Stomach (tissue), 9 donors: Measurements from ENCODE around the gene DHRSX. TPM values are rescaled to one million over a fixed set of nuclear protein-coding genes. Genes with fewer than 3 reads are reported as not detected.

Experiments
- DNase-seq, 2 donors: peaks; one replicate each; pipeline versions ENCODE4 v3.0.0 to v3.0.0-alpha.2; 2013 to 2019
- H3K27ac ChIP-seq, 5 donors: fragments of 200-600 bp in 4 of 5; sonication (generic) in 4 of 5; one replicate each; pipeline ENCODE4 v1.5.1; 2013 to 2019; ENCODE audit warnings: mild to moderate bottlenecking in 1 of 5, moderate library complexity in 1 of 5
- H3K27me3 ChIP-seq, 3 donors: fragments of 200-600 bp; sonication (generic); one replicate each; pipeline ENCODE4 v1.5.1; 2017 to 2019; ENCODE audit warnings: mixed run types in 1 of 3
- H3K36me3 ChIP-seq, 4 donors: fragments of 200-600 bp; sonication (generic); 1 replicate in 3 of 4; 2 replicates in 1 of 4; pipeline ENCODE4 v1.5.1; 2016 to 2019
- H3K4me1 ChIP-seq, 4 donors: fragments of 200-600 bp; sonication (generic); one replicate each; pipeline ENCODE4 v1.5.1; 2016 to 2019
- H3K4me3 ChIP-seq, 4 donors: fragments of 200-600 bp; sonication (generic) in 3 of 4; one replicate each; pipeline ENCODE4 v1.5.1; 2016 to 2019; ENCODE audit warnings: mild to moderate bottlenecking in 1 of 4
- H3K9me3 ChIP-seq, 4 donors: fragments of 200-600 bp; sonication (generic); one replicate each; pipeline ENCODE4 v1.5.1; 2016 to 2019
- CTCF ChIP-seq, 7 experiments: fragments of 450-650 bp in 4 of 7; fragments of 200-600 bp in 3 of 7; sonication (generic) in 3 of 7; IDR thresholded peaks; one replicate each; pipeline ENCODE4 v1.5.1; 2016 to 2019; ENCODE audit warnings: antibody characterized with exemption in 7 of 7, control low read depth in 2 of 7, mild to moderate bottlenecking in 1 of 7
- EP300 ChIP-seq: sonication (generic); formaldehyde crosslinking; IDR thresholded peaks from one replicate; pipeline ENCODE4 v1.6.1; 2017; ENCODE audit warnings: antibody characterized with exemption
- POLR2A ChIP-seq, 4 donors: fragments of 450-650 bp; IDR thresholded peaks; one replicate each; pipeline ENCODE4 v1.6.1; 2016; ENCODE audit warnings: antibody characterized with exemption in 4 of 4, control low read depth in 2 of 4, mild to moderate bottlenecking in 1 of 4, moderate library complexity in 1 of 4
- POLR2AphosphoS5 ChIP-seq, 3 donors: sonication (generic); formaldehyde crosslinking; IDR thresholded peaks; one replicate each; pipeline ENCODE4 v1.6.1; 2016; ENCODE audit warnings: antibody characterized with exemption in 3 of 3
- WGBS, 5 donors: extraction: QIAGEN DNeasy Blood & Tissue Kit in 3 of 5; methylation state at CpG; one replicate each; pipeline versions ENCODE4 v1.1.5 to v1.1.7; 2013 to 2018; 5-methylcytosine and 5-hydroxymethylcytosine counted together
- intact Hi-C: fragments of 100-400 bp; cut with DNase I; formaldehyde crosslinking; loops from one replicate; pipeline ENCODE4 v1.15.1; 2023; ENCODE audit warnings: low total_unique reads
- polyA plus RNA-seq, 3 donors: library from polyadenylated mRNA; stranded (reverse); fragments of 200-250 nt; gene quantifications; one replicate each; pipeline ENCODE4 v1.2.3, GENCODE V29; 2013
- total RNA-seq, 5 donors: library from RNA; depleted of rRNA; stranded (reverse); fragments of >200 nt; gene quantifications; one replicate each; pipeline versions ENCODE4 v1.1.0 to v1.2.3, GENCODE V29; 2014 to 2016
- donor health status: healthy with polysubstance abuse.
- donor health status: Bipolar disorder and iron deficiency.
- donor health status: healthy.

Gene DHRSX
- total and polyA plus RNA-seq, 8 donors = 11.2 to 69.4 (median 21.1) TPM

GRCh38 chrX:2430265-2430825, 70.4 kb downstream of the DHRSX start:
- no peak for DNase-seq
- WGBS, 5 donors = 81 to 94% (median 90%) methylated on average over 13 of the region's 13 CpGs
- Histone ChIP-seq H3K36me3 (peaks cover 0 to 25% (median 16%) of the 10 kb centered on the region in 4 donors), H3K27me3 (no peaks in the 10 kb centered on the region), H3K4me1 (no peaks in the 10 kb centered on the region), H3K9me3 (no peaks in the 10 kb centered on the region), H3K4me3 (no peak overlapping the region), H3K27ac (no peak overlapping the region)
- TF ChIP-seq CTCF (IDR thresholded peaks at IDR 0.05) (no peak), EP300 (no peak)
- intact Hi-C loops = no loop called here

GRCh38 chrX:2427737-2428136, 73.0 kb downstream of the DHRSX start:
- TF ChIP-seq EP300 (no peak), POLR2A (IDR thresholded peaks at IDR 0.05) (no peak), POLR2AphosphoS5 (IDR thresholded peaks at IDR 0.05) (no peak), CTCF (IDR thresholded peaks at IDR 0.05) (no peak)
- 96 to 98% (median 98%) methylated on average over 5 of the region's 5 CpGs for WGBS, 5 donors
- intact Hi-C loops = no loop called here

GRCh38 chrX:2427147-2427546, 73.6 kb downstream of the DHRSX start:
- H3K27me3 ChIP-seq = no peaks in the 10 kb centered on the region
- H3K27ac ChIP-seq = no peak overlapping the region
- no peak overlapping the region for H3K4me3 ChIP-seq
- no peaks in the 10 kb centered on the region for H3K9me3 ChIP-seq
- intact Hi-C loops = no loop called here
- TF ChIP-seq POLR2AphosphoS5 (IDR thresholded peaks at IDR 0.05) (no peak), POLR2A (IDR thresholded peaks at IDR 0.05) (no peak), EP300 (no peak), CTCF (IDR thresholded peaks at IDR 0.05) (no peak)
- no peak for DNase-seq
- H3K4me1 ChIP-seq = no peaks in the 10 kb centered on the region
- 90 to 93% (median 91%) methylated on average over 7 of the region's 7 CpGs for WGBS, 5 donors
- H3K36me3 ChIP-seq = peaks cover 0 to 37% (median 31%) of the 10 kb centered on the region in 4 donors

More at GRCh38 chrX:2427737-2428136, 73.0 kb downstream of the DHRSX start:
- DNase-seq = no peak
- Histone ChIP-seq H3K36me3 (peaks cover 0 to 31% (median 26%) of the 10 kb centered on the region in 4 donors), H3K4me1 (no peaks in the 10 kb centered on the region), H3K9me3 (no peaks in the 10 kb centered on the region), H3K27me3 (no peaks in the 10 kb centered on the region), H3K27ac (no peak overlapping the region), H3K4me3 (no peak overlapping the region)

GRCh38 chrX:2426289-2426882, 74.4 kb downstream of the DHRSX start:
- Histone ChIP-seq H3K4me1 (no peaks in the 10 kb centered on the region), H3K27me3 (no peaks in the 10 kb centered on the region), H3K27ac (no peak overlapping the region), H3K36me3 (peaks cover 0 to 44% (median 36%) of the 10 kb centered on the region in 4 donors), H3K4me3 (no peak overlapping the region), H3K9me3 (no peaks in the 10 kb centered on the region)
- no peak for DNase-seq
- no peak for TF ChIP-seq EP300
- no peak for TF ChIP-seq CTCF (IDR thresholded peaks at IDR 0.05)
- TF ChIP-seq POLR2A (IDR thresholded peaks at IDR 0.05) = no peak
- no peak for TF ChIP-seq POLR2AphosphoS5 (IDR thresholded peaks at IDR 0.05)
- intact Hi-C loops = no loop called here
